DND-41 (cell line): Measurements from ENCODE around the gene ATXN7L2.
"Not testable (repeated sequence)": the region's sequence is repeated elsewhere in the genome, so short reads cannot be mapped to it uniquely, and the experiment has no call there.

ENCODE experiments used
- CTCF ChIP-seq: IDR thresholded peaks from 2 replicates; pipeline ENCODE4 v1.5.1; 2012; ENCODE audit warnings: borderline replicate concordance, low read length, moderate library complexity, mild to moderate bottlenecking; ENCODE audit not compliant: poor library complexity, severe bottlenecking; ENCODE audit errors: extremely low read depth
- EZH2 ChIP-seq: IDR thresholded peaks from 3 replicates; pipeline ENCODE4 v1.6.1; 2012; ENCODE audit warnings: borderline replicate concordance, low read depth, mild to moderate bottlenecking, moderate library complexity, low read length, inconsistent platforms; ENCODE audit not compliant: severe bottlenecking

GRCh38 chr1:109473284-109474057 lies 10.2 kb upstream of the ATXN7L2 start:
- not testable (repeated sequence) for TF ChIP-seq CTCF, EZH2
